DOHH2 (cell line): ENCODE data around the gene HHAT.

ENCODE experiments used
- H3F3A ChIP-seq: fragments of 200-600 bp; sonication (generic), shearing (Covaris generic); 2 replicates; pipeline ENCODE4 v1.6.0; 2016; ENCODE audit warnings: antibody characterized with exemption, mild to moderate bottlenecking; ENCODE audit not compliant: control insufficient read depth, insufficient read depth
- H3K27ac ChIP-seq: fragments of 200-600 bp; sonication (generic); 2 replicates; pipeline ENCODE4 v1.5.1; 2014; ENCODE audit warnings: low read depth, mild to moderate bottlenecking, low read length, moderate library complexity
- H3K27me3 ChIP-seq: fragments of 200-600 bp; sonication (generic); 2 replicates; pipeline ENCODE4 v1.6.1; 2014; ENCODE audit warnings: mild to moderate bottlenecking, low read length, mixed read lengths; ENCODE audit not compliant: control insufficient read depth
- H3K36me3 ChIP-seq: fragments of 200-600 bp; sonication (generic); 2 replicates; pipeline ENCODE4 v1.6.1; 2014; ENCODE audit warnings: mild to moderate bottlenecking, low read length, moderate library complexity, mixed read lengths; ENCODE audit not compliant: control insufficient read depth
- H3K4me1 ChIP-seq: fragments of 200-600 bp; sonication (generic); 2 replicates; pipeline ENCODE4 v1.6.1; 2014; ENCODE audit warnings: mild to moderate bottlenecking, low read length, mixed read lengths; ENCODE audit not compliant: control insufficient read depth
- H3K4me2 ChIP-seq: fragments of 200-600 bp; sonication (generic); 2 replicates; pipeline ENCODE4 v1.6.0; 2014; ENCODE audit warnings: mild to moderate bottlenecking, low read length, moderate library complexity
- H3K4me3 ChIP-seq: fragments of 200-600 bp; sonication (generic); 2 replicates; pipeline ENCODE4 v1.5.1; 2014; ENCODE audit warnings: mild to moderate bottlenecking, low read length, mixed read lengths
- H3K79me2 ChIP-seq: fragments of 200-600 bp; sonication (generic); 2 replicates; pipeline ENCODE4 v1.6.1; 2014; ENCODE audit warnings: mild to moderate bottlenecking, low read length, mixed read lengths; ENCODE audit not compliant: control insufficient read depth
- H3K9me2 ChIP-seq: fragments of 200-600 bp; sonication (generic); replicated peaks from 2 replicates; pipeline ENCODE4 v1.6.1; 2014; ENCODE audit warnings: mild to moderate bottlenecking, low read length, mixed read lengths; ENCODE audit not compliant: control insufficient read depth
- H3K9me3 ChIP-seq: fragments of 200-600 bp; sonication (generic); 2 replicates; pipeline ENCODE4 v1.6.1; 2014; ENCODE audit warnings: antibody characterized with exemption, low read length, mixed read lengths; ENCODE audit not compliant: control insufficient read depth, insufficient read depth
- H4K20me1 ChIP-seq: fragments of 200-600 bp; sonication (generic); 2 replicates; pipeline ENCODE4 v1.6.0; 2014; ENCODE audit warnings: low read depth, mild to moderate bottlenecking, antibody characterized with exemption, low read length, moderate library complexity; ENCODE audit not compliant: control insufficient read depth, insufficient read depth
- CTCF ChIP-seq: fragments of 200-600 bp; sonication (generic); IDR thresholded peaks from one replicate; pipeline ENCODE4 v1.5.1; 2014; ENCODE audit warnings: antibody characterized with exemption, mild to moderate bottlenecking, low read depth, low read length; ENCODE audit not compliant: poor library complexity, severe bottlenecking
- EZH2phosphoT487 ChIP-seq: fragments of 200-600 bp; sonication (generic); IDR thresholded peaks from 2 replicates; pipeline ENCODE4 v1.6.1; 2017; ENCODE audit warnings: borderline replicate concordance, mild to moderate bottlenecking, antibody characterized with exemption, low read length, moderate library complexity, mixed read lengths

The HHAT gene

GRCh38 chr1:210600421-210601159 lies 271.9 kb downstream of the HHAT start:
- Histone ChIP-seq H3K9me3 (no peaks in the 10 kb centered on the region), H4K20me1 (no peaks in the 10 kb centered on the region), H3K27me3 (no peaks in the 10 kb centered on the region), H3K27ac (no peak overlapping the region), H3K36me3 (no peaks in the 10 kb centered on the region), H3K4me2 (no peak overlapping the region), H3K4me1 (no peaks in the 10 kb centered on the region), H3K79me2 (no peaks in the 10 kb centered on the region), H3K9me2 (no peaks in the 10 kb centered on the region), H3K4me3 (no peak overlapping the region), H3F3A (no peaks in the 10 kb centered on the region)
- TF ChIP-seq EZH2phosphoT487: no peak
- TF ChIP-seq CTCF: no peak

- TF ChIP-seq EZH2phosphoT487 (no peak), CTCF (no peak)
- no peaks in the 10 kb centered on the region for H3K4me1 ChIP-seq
- H3K4me2 ChIP-seq: no peak overlapping the region
- no peaks in the 10 kb centered on the region for H3K27me3 ChIP-seq
- H3K9me2 ChIP-seq: no peaks in the 10 kb centered on the region
- H3K9me3 ChIP-seq: no peaks in the 10 kb centered on the region
- H3K79me2 ChIP-seq: no peaks in the 10 kb centered on the region
- no peaks in the 10 kb centered on the region for H3K36me3 ChIP-seq
- no peaks in the 10 kb centered on the region for H4K20me1 ChIP-seq
- H3K4me3 ChIP-seq: no peak overlapping the region
- no peak overlapping the region for H3K27ac ChIP-seq
- H3F3A ChIP-seq: no peaks in the 10 kb centered on the region
Observed at GRCh38 chr1:210603123-210603522, 274.4 kb downstream of the HHAT start.

- H3K9me3 ChIP-seq: no peaks in the 10 kb centered on the region
- H3K79me2 ChIP-seq: no peaks in the 10 kb centered on the region
- no peaks in the 10 kb centered on the region for H3K27me3 ChIP-seq
- H3K36me3 ChIP-seq: no peaks in the 10 kb centered on the region
- H3F3A ChIP-seq: no peaks in the 10 kb centered on the region
- no peaks in the 10 kb centered on the region for H4K20me1 ChIP-seq
- no peak overlapping the region for H3K27ac ChIP-seq
- no peak overlapping the region for H3K4me2 ChIP-seq
- no peak overlapping the region for H3K4me3 ChIP-seq
- H3K4me1 ChIP-seq: no peaks in the 10 kb centered on the region
- TF ChIP-seq EZH2phosphoT487 (no peak), CTCF (no peak)
- H3K9me2 ChIP-seq: no peaks in the 10 kb centered on the region
Observed at GRCh38 chr1:210605099-210605498, 276.4 kb downstream of the HHAT start.
